PC-9 (cell line): ENCODE data around the gene STXBP2.

Source experiments
- EZH2 ChIP-seq: fragments of 200-600 bp; sonication (generic); IDR thresholded peaks from 2 replicates; pipeline ENCODE4 v1.8.0; 2017; ENCODE audit warnings: antibody characterized with exemption, low read depth
- TF ChIP-seq, protein P1 (sequence below): fragments of 200-600 bp; sonication (generic); conservative IDR thresholded peaks from 2 replicates; pipeline ENCODE4 v1.6.1; 2017; ENCODE audit warnings: mixed run types, antibody characterized with exemption, mild to moderate bottlenecking, moderate library complexity

DNA sequence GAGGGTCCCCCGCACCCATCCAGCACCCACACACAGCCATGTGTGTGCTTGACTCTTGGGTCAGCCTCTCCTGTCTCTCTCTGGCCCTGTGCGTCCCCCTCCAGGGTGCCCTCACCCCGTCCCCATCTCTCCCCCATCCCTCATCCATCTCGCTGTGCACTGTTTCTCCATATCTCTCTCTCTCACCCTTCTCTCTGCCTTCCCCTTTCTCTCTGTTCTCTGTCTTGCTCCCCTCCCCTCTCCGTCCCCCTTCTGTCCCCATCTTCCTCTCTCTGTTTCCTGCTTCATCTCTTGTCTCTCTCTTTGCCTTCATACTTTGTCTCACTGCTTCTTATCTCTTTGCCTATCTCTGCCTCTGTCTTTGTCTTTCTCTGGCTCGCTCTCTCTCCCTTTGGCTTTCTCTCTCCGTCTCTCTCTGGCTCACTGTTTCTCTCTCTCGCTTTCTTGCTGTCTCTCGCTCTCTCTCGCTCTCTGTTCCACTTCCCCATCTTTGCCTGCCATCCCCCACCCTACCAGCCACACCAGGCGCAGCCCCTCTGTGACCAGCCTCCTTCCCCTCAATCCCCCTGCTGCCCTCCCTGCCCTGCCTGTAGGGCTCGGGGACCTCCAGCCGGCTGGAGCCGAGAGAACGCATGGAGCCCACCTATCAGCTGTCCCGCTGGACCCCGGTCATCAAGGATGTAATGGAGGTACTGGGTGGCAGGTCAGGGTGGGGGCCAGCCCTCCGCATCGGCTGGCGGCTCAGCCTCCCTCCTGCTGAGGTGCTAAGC, 8.9 kb downstream of the STXBP2 start:
- TF ChIP-seq, protein P1, sequence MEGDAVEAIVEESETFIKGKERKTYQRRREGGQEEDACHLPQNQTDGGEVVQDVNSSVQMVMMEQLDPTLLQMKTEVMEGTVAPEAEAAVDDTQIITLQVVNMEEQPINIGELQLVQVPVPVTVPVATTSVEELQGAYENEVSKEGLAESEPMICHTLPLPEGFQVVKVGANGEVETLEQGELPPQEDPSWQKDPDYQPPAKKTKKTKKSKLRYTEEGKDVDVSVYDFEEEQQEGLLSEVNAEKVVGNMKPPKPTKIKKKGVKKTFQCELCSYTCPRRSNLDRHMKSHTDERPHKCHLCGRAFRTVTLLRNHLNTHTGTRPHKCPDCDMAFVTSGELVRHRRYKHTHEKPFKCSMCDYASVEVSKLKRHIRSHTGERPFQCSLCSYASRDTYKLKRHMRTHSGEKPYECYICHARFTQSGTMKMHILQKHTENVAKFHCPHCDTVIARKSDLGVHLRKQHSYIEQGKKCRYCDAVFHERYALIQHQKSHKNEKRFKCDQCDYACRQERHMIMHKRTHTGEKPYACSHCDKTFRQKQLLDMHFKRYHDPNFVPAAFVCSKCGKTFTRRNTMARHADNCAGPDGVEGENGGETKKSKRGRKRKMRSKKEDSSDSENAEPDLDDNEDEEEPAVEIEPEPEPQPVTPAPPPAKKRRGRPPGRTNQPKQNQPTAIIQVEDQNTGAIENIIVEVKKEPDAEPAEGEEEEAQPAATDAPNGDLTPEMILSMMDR, result no peak
- no peak for TF ChIP-seq EZH2
